Upper lobe of right lung (tissue), 1 donor: Measurements from ENCODE around the gene OBP2A. TPM values are rescaled to one million over a fixed set of nuclear protein-coding genes. Genes with fewer than 3 reads are reported as not detected.
"Not testable (repeated sequence)": the region's sequence is repeated elsewhere in the genome, so short reads cannot be mapped to it uniquely, and the experiment has no call there.

Experiments
- ATAC-seq: fragments of 200-7000 bp; cut with Tn5 transposase; one replicate; pipeline ENCODE4 v1.9.1; 2020; ENCODE audit warnings: mild to moderate bottlenecking, moderate library complexity
- DNase-seq: peaks from one replicate; pipeline ENCODE4 v3.0.0-alpha.2; 2020
- H3K27ac ChIP-seq: fragments of 200-600 bp; one replicate; pipeline ENCODE4 v1.8.0; 2022
- H3K27me3 ChIP-seq: fragments of 200-600 bp; one replicate; pipeline ENCODE4 v1.8.0; 2022; ENCODE audit warnings: mild to moderate bottlenecking
- H3K36me3 ChIP-seq: fragments of 200-600 bp; one replicate; pipeline ENCODE4 v1.8.0; 2022
- H3K4me1 ChIP-seq: fragments of 200-600 bp; one replicate; pipeline ENCODE4 v1.8.0; 2022
- H3K4me3 ChIP-seq: fragments of 200-600 bp; one replicate; pipeline ENCODE4 v1.8.0; 2022; ENCODE audit warnings: mild to moderate bottlenecking
- H3K9me3 ChIP-seq: fragments of 200-600 bp; one replicate; pipeline ENCODE4 v1.8.0; 2022
- CTCF ChIP-seq: fragments of 200-600 bp; IDR thresholded peaks from one replicate; pipeline ENCODE4 v1.8.0; 2022; ENCODE audit warnings: antibody characterized with exemption
- intact Hi-C: fragments of 100-400 bp; cut with DNase I; formaldehyde crosslinking; loops from one replicate; pipeline ENCODE4 v1.11.0; 2022
- total RNA-seq: library from RNA; stranded (reverse); fragmentation: NEBNext Ultra II Directional; extraction: Animal tissue kit (Norgen Biotek cat#: 25700); gene quantifications from one replicate; pipeline ENCODE4 v1.2.1, GENCODE V29; 2021
- donor health status: DM: no; HTN: yes; CAD: no; lungs with severe emphysema.

OBP2A gene
- total RNA-seq, 1 donor from 2014 or later = not detected

GRCh38 chr9:135530146-135530545, 15.8 kb upstream of the OBP2A start:
- H3K9me3 ChIP-seq = no peaks in the 10 kb centered on the region
- no peaks in the 10 kb centered on the region for H3K36me3 ChIP-seq
- ATAC-seq (no peak), DNase-seq (no peak)
- H3K4me1 ChIP-seq = no peaks in the 10 kb centered on the region
- peaks cover 15% of the 10 kb centered on the region for H3K27me3 ChIP-seq
- no peak overlapping the region for H3K4me3 ChIP-seq
- no peak overlapping the region for H3K27ac ChIP-seq
- intact Hi-C loops = no loop called here
- TF ChIP-seq CTCF = no peak

GRCh38 chr9:135531096-135531495, 14.8 kb upstream of the OBP2A start:
- no peak for TF ChIP-seq CTCF
- Histone ChIP-seq H3K9me3 (no peaks in the 10 kb centered on the region), H3K36me3 (no peaks in the 10 kb centered on the region), H3K4me3 (no peak overlapping the region), H3K27me3 (peaks cover 10% of the 10 kb centered on the region), H3K4me1 (no peaks in the 10 kb centered on the region), H3K27ac (no peak overlapping the region)
- DNase-seq (peak; percentile 56), ATAC-seq (no peak)
- intact Hi-C loops = no loop called here

- no peaks in the 10 kb centered on the region for H3K4me1 ChIP-seq
- H3K9me3 ChIP-seq = no peaks in the 10 kb centered on the region
- TF ChIP-seq CTCF = no peak
- peaks cover 10% of the 10 kb centered on the region for H3K27me3 ChIP-seq
- DNase-seq (no peak), ATAC-seq (no peak)
- H3K27ac ChIP-seq = no peak overlapping the region
- intact Hi-C loops = no loop called here
- H3K4me3 ChIP-seq = no peak overlapping the region
- H3K36me3 ChIP-seq = no peaks in the 10 kb centered on the region
Observed at GRCh38 chr9:135533113-135533512, 12.8 kb upstream of the OBP2A start.

- no peak for ATAC-seq
- H3K9me3 ChIP-seq = no peaks in the 10 kb centered on the region
- intact Hi-C loops = no loop called here
- H3K4me1 ChIP-seq = no peaks in the 10 kb centered on the region
- peak; percentile 45 for DNase-seq
- TF ChIP-seq CTCF = no peak
- H3K27me3 ChIP-seq = peaks cover 10% of the 10 kb centered on the region
- H3K27ac ChIP-seq = no peak overlapping the region
- no peaks in the 10 kb centered on the region for H3K36me3 ChIP-seq
- no peak overlapping the region for H3K4me3 ChIP-seq
Observed at GRCh38 chr9:135533674-135534073, 12.3 kb upstream of the OBP2A start.

GRCh38 chr9:135534192-135534711, 11.7 kb upstream of the OBP2A start:
- H3K36me3 ChIP-seq, H3K4me1 ChIP-seq, H3K27ac ChIP-seq, H3K4me3 ChIP-seq, H3K9me3 ChIP-seq, H3K27me3 ChIP-seq, intact Hi-C loops: not testable (repeated sequence)
- ATAC-seq (peak; percentile 39), DNase-seq (peak; percentile 46)

GRCh38 chr9:135534826-135535225, 11.1 kb upstream of the OBP2A start:
- H3K4me3 ChIP-seq, H3K9me3 ChIP-seq, H3K27me3 ChIP-seq, intact Hi-C loops, ATAC-seq, H3K4me1 ChIP-seq, H3K27ac ChIP-seq, H3K36me3 ChIP-seq, DNase-seq: not testable (repeated sequence)

GRCh38 chr9:135535631-135536030, 10.3 kb upstream of the OBP2A start:
- H3K36me3 ChIP-seq, H3K4me3 ChIP-seq, intact Hi-C loops, H3K27ac ChIP-seq, ATAC-seq, H3K4me1 ChIP-seq, H3K9me3 ChIP-seq, H3K27me3 ChIP-seq: not testable (repeated sequence)
- DNase-seq = peak; percentile 48
